Fibroblast of skin of right quadriceps (primary cell): ENCODE measurements around the gene MLLT3.

Source experiments
- DNase-seq: peaks from one replicate; pipeline ENCODE4 v3.0.0-alpha.2; 2013

Gene MLLT3

DNA sequence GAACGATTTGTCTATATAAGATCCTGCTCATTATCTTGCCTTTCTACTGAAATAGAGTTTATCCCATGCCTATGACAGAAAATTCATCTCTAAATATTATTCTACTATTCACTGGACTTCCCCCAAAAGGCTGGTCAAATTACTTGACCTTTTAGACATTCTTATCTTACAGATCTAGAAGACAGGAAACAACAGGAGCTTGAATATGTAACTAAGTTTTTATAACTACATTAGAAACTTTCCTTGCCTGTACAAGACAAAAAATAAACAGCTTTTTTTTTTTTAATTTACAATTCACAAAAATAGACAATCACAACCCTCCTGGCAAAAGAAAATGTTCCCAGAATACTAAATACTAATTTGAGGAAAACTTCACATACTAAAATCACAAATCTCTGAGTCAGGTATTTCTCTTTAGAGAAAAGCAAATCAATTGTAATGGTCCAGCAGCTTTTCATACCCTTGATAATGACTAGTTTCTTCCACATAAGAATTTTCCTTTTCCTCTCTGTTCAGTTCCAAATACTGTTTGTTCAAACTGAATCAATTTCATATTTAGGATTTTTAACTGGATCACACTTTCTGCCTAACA, 68.6 kb downstream of the MLLT3 start:
- no peak for DNase-seq

DNA sequence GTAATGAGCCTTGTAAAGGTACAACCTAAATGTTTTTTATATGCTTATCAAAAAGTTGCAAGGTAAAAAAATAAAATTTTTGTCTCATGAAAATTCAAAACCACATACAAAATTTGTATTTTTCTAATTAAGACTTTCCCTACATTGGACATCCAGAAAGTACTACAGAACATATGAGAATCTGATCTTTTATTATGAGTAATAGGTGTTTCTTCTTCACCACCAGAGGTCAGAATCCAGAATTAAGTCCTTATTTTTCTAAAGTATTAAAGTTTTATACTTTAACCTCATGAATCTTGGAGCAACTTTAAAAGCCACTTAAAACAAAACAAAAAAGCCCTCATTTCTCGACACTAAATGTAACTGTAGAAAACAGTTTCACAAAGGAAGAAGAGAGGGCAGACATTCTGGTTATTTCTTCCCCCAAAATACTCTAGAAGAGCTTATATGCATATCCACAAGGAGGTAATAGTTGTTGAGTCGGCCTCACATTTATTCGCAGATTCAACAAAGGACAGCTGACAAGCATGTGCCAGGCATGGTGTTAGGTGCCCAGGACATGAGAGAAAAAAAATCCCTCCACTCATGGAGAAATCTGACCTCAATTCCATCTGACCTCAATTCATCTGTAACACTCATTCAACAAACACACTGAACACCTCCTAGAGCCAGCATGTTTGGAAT, 69.3 kb downstream of the MLLT3 start:
- DNase-seq: no peak

DNA sequence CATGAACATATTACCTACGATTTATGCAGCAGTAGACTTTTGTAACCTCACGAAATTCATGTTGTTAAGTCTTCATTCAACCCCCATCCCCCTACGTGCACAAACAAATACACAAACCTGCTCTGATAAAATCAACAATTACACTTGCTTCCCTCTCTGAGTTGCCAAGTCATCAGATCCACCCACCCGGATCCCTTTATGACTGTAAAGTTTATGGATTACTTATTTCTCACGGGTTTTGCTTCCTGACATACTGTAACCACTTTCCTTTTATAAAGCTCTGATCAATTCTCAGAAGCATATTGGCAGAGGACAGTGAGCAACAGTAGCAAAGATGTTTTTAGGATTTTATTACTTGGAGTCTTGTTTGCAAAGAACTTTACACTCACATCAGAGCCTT, 70.5 kb downstream of the MLLT3 start:
- DNase-seq: no peak

DNA sequence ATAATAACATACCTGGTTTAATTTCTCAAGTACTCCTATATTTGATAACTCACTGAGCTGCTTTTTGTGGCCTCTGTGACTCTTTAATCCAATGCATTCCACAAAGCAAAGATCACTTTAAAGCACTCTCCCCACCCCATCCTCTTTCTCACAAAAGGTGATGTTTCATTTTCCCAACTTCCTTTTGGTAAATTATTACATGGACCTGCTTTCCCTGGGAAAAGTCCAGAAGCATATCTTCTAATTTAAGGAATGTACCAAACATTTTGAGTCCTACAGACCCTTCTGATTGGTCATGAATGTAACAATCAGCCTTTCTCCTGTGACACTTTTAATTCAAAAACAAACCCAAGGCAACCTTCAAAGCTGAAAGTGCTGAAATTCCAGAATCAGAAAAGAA, 71.1 kb downstream of the MLLT3 start:
- DNase-seq: no peak

DNA sequence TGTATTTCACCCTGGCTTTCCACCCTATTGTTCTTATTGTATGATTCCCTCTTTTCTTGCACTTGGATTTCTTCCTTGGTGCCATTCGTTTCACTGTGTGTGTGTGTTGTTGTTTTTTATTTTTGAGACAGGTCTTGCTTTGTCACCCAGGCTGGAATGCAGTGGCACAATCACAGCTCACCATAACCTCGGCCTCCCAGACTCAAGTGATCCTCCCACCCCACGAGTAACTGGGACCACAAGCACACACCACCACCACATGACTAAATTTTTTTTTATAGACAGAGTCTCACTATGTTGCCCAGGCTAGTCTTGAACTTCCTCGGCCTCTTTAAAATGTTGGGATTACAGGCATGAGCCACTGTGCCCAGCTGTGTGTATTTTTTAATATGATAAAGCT, 72.0 kb downstream of the MLLT3 start:
- no peak for DNase-seq

DNA sequence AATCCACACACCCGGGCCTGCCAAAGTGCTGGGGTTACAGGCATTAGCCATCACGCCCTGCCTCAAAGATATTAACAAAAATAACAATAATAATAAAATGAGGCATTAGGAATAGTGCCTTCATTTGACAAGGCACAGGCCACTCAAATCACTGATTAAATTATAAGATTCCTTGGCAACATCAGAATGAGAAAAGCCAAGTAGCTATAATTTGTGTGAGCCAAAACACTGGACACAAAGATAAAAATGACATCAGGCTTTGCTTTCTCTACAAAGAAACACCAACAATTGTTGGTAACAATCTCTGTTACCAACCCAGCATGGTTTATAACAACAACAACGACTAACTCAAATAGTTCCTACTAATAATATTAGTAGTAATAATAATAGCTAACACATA, 73.2 kb downstream of the MLLT3 start:
- no peak for DNase-seq

DNA sequence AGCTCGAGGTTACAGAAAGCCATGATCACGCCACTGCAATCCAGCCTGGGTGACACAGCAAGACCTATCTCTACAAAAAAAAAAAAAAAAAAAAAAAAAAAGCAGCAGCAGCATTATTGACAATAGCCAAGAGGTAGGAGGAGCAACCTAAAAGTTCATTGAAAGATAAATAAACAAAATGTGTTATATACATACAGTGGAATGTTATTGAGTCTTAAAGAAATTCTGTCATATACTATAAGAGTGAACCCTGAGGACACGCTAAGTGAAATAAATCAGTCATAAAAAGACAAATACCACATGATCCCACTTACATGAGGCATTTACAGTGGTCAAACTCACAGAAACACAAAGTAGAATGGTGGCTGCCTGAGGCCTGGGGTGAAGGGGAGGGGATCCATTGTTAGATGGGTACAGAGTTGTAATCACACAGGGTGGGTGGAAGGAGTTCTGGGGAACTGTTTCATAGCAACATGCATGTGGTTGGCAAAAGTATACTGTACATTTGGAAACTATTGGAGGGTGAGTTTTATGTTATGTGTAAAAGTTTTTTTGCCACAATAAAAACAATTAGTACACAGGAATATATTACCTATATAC, 77.2 kb downstream of the MLLT3 start:
- DNase-seq: no peak

DNA sequence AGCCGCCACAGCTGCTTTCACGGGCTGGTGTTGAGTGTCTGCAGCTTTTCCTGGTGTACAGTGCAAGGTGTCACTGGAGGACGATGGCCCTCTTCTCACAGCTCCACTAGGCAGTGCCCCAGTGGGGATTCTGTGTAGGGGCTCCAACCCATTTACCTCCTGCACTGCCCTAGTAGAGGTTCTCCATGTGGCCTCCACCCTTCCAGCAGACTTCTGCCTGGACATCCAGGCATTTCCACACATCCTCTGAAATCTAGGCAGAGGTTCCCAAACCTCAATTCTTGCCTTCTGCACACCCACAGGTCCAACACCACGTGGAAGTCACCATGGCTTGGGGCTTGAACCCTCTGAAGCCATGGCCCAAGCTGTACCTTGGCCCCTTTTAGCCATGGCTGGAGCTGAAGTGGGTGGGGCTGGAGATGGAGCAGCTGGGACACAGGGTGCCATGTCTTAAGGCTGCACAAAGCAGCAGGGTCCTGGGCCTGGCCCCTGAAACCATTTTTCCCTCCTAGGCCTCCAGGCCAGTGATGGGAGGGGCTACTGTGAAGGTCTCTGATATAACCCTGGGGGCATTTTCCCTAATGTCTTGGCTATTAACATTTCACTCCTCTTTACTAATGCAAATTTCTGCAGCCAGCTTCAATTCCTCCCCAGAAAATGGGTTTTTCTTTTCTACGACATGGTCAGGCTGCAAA, 82.0 kb downstream of the MLLT3 start:
- no peak for DNase-seq

DNA sequence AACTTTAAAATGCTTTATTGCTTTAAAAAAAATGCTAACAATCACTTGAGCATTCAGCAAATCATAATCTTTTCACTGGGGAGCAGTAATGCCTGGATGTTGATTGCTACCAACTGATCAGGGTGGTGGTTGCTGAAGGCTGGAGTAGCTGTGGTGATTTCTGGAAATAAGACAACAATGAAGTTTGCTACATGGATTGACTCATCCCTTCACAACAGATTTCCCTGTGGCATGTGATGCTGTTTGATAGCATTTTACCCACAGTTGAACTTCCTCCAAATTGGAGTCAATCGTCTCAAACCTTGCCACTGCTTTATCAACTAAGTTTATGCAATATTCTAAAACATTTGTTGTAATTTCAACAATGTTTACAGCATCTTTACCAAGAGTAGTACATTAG, 83.3 kb downstream of the MLLT3 start:
- no peak for DNase-seq

DNA sequence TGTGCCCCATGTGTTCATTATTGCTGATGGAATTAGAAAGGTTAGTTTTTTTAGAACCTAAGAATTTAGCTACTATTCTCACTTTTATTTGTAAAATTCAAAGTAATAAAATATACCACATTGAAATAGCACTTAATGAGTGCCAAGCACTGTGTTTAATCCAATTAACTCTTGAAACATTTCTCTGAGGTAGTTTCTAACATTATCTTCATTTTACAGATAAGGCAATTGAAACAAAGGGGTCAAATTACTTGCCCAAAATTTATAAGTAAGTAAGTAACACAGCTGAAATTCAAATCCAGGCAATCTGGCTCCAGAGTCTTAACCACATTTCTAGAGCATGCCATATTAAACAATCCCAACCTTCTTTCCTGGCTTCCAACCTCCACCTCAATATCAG, 84.2 kb downstream of the MLLT3 start:
- DNase-seq: no peak

DNA sequence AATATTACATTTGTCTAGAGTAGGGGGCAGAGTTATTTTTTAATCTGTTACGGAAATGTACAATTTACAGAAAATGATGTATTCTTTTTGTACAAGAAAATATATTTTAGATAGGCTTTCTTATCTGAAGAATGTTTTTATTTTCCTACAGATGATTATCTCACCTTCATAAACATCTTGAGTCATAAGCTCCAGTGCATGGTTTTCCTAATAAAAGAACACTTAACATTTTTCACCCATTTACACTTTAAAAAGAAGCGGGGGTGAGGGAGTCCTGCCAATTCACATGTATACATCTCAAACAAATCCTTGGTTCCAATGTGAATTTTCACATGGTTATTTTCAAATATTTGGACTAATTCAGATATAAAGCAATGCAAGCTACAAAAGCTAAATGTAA, 85.0 kb downstream of the MLLT3 start:
- DNase-seq: no peak

DNA sequence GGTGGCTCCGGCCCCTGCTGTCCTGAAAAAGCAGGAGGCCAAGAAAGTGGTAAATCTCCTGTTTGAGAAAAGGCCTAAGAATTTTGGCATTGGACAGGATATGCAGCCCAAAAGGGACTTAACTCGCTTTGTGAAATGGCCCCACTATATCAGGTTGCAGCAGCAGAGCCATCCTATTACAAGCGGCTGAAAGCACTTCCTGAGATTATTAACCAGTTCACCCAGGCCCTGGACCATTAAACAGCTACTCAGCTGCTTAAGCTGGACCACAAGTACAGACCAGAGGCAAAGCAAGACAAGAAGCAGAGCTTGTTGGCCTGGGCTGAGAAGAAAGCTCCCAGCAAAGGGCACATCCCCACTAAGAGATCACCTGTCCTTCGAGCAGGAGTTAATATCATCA, 89.7 kb downstream of the MLLT3 start:
- no peak for DNase-seq

DNA sequence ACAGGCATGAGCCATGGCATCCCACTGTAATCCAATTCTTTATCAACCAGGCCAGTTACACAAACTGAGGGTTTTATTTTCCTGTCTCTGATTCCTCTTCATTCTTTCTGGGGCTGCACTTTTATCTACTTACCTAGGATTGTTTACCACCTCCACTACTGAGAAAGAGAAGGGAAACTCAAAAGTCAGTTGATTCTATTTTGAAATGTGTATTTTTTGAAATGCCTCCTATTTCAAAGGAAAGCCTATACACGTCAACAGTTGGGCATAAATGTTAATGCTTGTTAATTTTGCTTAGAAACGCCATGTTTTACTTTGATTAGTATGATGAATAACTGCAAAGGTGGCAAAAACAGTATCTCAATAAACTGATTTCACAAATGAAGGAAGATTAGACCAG, 92.5 kb downstream of the MLLT3 start:
- no peak for DNase-seq

DNA sequence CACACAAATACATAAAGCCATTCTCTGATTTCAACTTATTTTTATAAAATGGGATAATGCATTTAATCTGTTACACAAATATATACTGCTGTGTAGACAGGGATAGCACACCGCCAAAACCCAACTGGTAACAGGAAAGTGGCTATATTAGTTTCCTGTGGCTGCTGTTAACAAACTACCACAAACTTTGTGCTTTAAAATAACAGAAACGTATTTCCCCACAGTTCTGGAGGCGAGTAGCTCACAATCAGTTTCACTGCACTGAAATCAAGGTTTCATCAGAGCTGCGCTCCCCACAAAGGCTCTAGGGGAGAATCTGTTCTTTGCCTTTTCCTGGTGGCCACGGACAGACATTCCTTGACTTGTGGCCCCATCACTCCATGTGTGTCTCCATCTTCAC, 94.0 kb downstream of the MLLT3 start:
- DNase-seq: no peak

DNA sequence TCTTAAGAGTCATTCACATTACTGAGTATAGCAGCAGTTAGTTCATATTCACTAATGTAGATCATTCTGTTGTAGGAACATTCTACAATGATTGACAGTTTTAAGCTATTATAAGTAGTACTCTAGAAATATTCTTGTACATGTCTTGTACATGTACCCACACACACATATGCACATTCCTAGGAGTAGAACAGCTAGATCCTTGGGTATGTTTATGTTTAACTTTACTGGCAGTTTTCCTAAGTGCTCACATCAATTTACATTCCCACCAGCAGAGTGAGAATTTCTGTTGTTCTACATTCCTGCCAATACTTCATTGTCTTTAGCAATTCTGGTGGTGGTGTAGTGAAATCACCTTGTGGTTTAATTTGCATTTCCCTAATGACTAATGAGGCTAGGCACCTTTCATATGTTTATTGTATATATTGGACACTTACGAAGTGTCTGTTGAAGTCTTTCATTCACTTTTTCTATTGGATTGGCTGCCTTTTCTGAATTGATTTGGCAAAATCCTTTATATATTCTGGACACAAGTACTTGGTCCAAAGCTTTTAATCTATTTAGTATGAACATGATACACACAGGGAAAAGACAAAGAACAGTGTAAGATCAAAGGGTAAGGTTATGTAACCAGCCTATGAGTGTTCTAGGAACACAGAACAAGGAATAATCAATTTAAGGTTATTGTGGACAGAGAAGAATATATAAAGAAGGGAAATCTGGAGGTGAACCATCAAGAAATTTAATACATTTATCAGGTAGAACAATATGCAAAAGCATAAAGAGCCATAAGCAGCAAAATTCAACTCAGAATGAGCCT, 95.6 kb downstream of the MLLT3 start:
- DNase-seq: peak; percentile 58

DNA sequence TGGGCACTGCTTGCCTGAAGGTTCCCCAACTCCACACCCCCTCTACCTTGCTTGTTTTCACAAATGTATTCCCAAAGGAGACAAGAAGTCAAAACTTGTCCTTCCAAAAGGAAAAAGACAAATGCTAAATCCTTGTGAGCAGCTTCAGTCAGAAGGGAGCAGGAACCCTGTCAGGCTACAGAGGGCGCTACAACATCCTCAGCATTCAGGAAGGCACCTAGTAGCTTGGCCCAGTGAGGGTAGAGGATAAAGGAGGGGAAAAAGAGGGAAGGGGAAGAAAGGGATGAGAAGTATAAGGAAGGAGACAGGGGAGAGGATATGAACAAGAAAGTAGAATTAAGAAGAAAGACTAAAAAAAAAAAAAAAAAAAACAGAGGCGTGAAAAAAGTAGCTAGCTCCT, 97.5 kb downstream of the MLLT3 start:
- DNase-seq: no peak

DNA sequence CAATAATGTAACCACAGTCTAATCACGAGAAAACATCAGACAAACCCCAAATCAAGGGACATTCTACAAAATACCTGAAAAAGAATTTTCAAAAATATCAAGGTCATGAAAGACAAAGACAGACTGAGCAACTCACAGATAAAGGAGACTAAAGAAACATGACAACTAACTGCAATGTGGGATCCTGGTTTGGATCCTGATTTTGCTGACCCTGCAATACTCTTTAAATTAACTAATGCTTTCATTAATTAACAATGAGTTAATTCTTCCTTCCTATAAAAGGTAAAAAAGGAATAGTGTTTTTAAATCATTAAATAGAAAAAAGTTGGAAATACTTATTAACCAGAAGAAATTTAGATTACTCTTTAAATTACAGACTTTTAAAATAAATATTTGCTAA, 103.6 kb downstream of the MLLT3 start:
- no peak for DNase-seq

DNA sequence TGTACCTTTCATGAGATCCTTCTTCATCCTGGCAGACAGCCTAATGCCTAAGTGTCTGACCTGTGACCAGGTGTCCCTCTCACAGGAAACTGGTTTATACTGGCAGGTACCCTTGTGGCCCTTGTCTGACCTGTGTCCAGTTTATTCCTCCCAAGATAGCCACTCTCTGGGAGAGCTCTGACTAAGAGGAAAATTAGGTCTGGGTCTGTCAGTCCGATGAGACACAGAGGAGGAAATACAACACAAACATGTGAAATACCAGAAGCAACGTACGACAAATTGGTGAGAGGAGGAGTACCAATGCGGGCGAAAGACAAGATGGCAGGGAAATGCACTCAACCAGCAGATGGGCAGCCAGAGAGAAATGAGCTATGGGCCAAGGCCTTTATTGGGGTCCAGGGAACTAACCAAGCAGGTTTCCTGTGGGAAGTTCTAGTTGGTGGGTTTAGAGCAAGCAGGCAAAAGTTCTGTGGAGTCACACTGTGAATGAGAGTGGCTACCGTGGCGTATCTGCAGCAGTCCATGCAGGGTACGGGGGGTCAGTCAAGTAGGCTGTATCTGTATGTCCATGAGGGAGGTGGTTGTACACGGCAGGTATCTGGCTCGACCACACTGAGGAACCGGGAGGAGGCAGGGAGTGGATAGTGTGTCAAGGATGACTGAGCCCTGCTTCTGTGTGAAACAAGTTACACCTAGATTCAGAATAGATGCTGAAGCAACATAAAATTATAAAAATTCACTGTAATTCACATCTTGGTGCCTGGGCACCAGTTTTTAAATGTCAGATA, 109.0 kb downstream of the MLLT3 start:
- no peak for DNase-seq

DNA sequence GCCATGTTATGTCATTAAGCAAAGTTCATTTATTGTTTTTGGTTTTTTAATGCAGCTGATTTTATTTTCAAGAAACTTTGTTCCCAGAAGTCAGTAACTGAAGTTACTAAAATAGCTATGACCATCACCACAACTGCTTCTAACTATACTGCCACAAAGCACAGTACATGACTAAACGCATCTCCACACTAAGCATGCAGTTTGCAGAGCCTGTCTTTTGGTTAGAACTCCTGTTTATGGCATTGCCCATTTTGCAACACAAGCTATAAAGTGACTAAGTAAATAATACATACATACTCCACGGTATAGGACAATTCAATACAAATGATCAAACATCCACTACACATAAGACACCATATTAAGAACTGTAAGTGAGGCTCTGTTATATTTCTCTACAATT, 109.7 kb downstream of the MLLT3 start:
- DNase-seq: peak; percentile 14

DNA sequence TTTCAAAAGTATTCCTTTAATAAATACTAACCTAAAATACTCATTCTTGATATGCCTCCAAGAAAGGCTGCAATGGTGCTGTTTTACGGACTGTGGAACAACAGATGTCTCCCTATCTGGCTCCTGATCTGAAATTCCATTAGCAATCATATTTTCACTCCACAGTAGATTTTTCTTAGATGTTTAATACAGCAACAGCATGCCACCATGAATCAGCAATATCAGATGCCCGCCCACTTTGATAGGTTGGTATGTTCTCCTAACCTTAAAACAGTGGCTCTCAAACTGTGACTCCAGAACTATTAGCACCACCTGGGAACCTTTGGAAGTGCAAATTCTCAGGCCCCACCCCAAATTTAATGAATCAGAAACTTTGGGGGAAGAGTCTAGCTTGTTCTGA, 110.2 kb downstream of the MLLT3 start:
- peak; percentile 63 for DNase-seq

DNA sequence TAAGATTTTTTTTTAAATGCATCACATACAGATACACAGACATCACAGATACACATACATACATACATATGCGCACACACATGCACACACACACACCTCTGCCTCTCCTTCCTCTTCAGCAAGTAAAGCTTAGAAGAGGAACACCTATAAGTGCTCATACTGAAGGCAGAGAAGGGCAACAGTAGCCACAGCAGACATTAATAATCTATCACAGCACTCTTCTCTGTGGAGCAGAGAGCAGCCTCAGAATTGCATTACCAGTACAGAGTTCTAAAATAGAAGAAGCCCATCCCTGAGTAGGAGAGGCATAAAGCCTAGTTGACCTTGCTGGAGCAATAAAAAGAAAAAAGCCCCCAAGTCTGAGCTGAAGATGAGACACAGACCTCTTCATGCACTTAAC, 110.6 kb downstream of the MLLT3 start:
- DNase-seq: no peak

DNA sequence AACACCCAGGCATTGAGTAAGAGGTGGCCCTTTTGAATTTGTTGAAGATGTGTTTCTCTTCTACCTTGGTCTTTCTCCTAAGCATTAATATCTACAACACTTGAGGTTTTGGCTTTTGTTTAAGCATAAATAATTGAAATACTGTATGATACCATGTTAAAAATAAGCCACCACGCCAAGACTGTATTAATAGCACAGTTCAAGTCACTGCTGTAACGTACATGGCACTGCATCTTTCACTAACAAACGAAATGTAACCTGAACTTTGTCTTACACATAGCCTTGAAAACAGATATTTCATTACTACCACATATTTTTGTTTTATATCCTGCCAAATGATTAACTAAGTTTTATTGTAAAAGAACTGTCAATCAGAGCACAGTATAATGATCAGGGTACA, 112.8 kb downstream of the MLLT3 start:
- no peak for DNase-seq

DNA sequence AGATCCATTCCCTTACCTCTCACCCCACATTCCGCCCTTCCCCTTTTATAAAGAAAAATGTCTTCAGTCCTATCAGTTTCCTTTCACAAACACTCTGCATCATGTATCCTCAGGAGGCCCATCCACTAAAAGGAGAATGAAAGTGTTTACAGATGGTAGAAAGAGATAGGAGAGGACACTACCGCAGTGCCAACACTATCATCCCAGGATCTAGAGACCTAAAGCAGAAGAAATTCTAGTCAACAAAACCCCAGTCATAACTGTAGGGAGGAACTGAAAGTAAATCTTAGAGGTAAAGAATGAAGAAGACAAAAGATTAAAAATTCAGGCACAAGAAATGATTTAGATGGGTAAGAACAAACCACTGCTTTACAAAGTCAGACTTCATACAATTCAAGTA, 114.1 kb downstream of the MLLT3 start:
- DNase-seq: no peak
